ENCODE results near the gene CDIP1.

- TF ChIP-seq, protein P1, sequence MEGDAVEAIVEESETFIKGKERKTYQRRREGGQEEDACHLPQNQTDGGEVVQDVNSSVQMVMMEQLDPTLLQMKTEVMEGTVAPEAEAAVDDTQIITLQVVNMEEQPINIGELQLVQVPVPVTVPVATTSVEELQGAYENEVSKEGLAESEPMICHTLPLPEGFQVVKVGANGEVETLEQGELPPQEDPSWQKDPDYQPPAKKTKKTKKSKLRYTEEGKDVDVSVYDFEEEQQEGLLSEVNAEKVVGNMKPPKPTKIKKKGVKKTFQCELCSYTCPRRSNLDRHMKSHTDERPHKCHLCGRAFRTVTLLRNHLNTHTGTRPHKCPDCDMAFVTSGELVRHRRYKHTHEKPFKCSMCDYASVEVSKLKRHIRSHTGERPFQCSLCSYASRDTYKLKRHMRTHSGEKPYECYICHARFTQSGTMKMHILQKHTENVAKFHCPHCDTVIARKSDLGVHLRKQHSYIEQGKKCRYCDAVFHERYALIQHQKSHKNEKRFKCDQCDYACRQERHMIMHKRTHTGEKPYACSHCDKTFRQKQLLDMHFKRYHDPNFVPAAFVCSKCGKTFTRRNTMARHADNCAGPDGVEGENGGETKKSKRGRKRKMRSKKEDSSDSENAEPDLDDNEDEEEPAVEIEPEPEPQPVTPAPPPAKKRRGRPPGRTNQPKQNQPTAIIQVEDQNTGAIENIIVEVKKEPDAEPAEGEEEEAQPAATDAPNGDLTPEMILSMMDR (IDR thresholded peaks at IDR 0.05; ENCODE audit: insufficient read depth, low read depth, low read length), result no peak
- no peak for TF ChIP-seq EZH2 (IDR thresholded peaks at IDR 0.05; ENCODE audit: insufficient read depth, low read length)
Measured at GRCh38 chr16:4525634-4526277, 12.8 kb downstream of the CDIP1 start.
